GM12801 (cell line): ENCODE results near the gene RPH3AL.

Experiments used
- CTCF ChIP-seq: IDR thresholded peaks from one replicate; pipeline ENCODE4 v1.5.1; 2011; ENCODE audit warnings: control low read depth; ENCODE audit not compliant: insufficient read length; ENCODE audit errors: extremely low read depth

RPH3AL gene

DNA sequence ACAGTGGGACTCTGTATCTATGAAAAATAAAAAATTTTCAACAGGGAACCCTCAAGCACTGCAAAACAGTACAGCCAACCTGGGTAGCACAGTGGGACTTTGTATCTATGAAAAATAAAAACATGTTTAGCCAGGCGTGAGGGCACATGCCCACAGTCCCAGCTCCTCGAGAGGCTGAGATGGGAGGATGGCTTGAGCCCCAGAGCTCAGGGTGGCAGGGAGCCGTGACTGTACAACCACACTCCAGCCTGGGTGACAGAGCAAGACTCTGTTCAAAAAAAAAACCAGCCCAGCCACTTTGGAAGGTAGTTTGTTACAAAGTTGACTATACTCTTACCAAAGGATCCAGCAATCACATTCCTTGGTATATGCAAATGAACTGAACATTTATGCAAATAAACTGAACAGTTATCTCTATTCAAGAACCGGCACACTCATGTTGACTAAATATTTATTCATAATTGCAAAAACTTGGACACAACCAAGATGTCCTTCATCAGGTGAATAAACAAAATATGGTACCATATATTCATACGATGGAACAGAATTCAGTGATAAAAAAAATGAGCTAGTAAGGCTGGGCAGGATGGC, 5.2 kb downstream of the RPH3AL start:
- TF ChIP-seq CTCF, result no peak

GRCh38 chr17:345992-346785, 6.4 kb downstream of the RPH3AL start:
- no peak for TF ChIP-seq CTCF

- TF ChIP-seq CTCF, result no peak
Measured at GRCh38 chr17:345261-345660, 7.3 kb downstream of the RPH3AL start.

- no peak for TF ChIP-seq CTCF
Measured at GRCh38 chr17:343875-344752, 8.5 kb downstream of the RPH3AL start.

DNA sequence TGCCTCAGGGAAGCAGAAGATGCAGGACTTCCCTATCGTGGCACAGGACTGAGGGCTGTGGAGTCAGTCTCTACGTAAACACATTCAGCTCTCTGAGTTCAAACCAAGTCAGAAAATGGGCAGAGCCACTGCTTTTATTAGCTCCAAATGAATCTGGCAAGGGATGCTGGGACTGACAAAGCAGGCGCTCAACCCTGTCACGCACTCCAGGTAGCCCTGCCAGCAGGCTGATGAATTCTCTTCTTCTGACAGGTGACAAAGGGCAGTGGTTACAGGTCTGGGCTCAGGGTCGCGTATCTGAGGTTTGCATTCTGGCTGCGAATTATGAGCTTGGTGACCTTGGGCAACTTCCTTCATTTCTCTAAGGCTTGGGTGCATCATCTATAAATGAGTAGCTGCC, 9.4 kb downstream of the RPH3AL start:
- no peak for TF ChIP-seq CTCF

DNA sequence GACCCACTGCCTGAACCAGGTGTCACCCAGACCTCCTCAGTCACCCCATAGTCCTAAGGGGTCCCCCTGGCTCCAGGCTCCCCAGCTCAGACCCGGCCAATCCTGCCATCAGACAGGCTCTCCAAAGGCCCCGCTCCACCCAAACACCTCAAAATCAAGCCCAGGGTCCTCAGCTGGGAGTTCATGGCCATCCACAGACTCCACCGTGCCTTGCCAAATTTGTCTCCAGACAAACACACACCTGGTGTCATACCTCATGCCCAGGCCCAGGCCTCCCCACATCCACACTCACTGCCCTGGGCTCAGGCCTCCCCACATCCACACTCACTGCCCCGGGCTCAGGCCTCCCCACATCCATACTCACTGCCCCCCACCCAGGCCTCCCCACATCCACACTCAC, 12.5 kb downstream of the RPH3AL start:
- TF ChIP-seq CTCF, result no peak

DNA sequence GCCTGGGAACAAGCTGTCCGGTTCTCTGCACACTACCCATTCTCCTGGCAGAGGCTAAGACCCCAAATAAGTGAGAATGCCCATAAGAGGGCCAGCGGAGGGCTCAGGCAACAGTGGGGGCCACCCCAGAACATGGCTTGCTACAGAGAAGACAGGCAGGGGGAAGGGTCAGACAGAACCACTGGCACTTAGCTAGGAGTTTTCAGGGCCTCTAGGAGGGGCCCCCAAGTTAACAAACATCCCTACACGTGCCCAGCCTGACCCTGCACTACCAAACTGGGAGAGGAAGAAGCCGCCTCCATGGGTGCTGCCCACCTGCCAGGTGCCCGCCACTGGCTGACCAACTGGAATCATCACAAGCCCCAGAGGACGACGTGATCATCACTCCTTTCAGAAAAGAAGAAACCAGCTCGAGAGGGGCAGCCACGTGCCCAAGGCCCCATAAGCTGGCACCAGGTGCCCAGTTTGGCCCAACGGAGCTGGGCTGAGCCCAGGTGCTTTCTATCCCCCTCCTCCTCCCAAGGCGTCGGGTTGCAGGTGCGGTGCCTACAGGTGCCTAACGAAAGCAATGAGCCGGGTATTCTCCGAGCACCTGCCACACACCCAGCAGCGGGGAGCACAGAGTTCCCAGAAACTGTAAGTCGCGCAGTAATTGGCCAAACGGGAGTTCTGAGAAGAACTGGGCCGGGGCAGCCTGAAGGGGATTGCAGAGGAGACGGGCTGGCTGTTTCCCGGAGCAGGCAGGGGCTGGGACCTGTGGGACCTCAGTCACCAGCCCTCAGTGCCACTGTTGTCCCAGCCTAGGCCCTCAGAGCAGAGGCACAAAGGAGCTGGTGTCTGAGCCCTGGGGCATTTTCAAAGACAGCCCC, 13.2 kb downstream of the RPH3AL start:
- TF ChIP-seq CTCF, result no peak
